Neural progenitor cell (in vitro differentiated cells): ENCODE results near the gene GALNS. TPM values are rescaled to one million over a fixed set of nuclear protein-coding genes. Genes with fewer than 3 reads are reported as not detected.

Source experiments
- DNase-seq: peaks from one replicate; pipeline ENCODE4 v3.0.0-alpha.2; 2016; ENCODE audit warnings: low spot score
- H2AFZ ChIP-seq: fragments of 200-600 bp; sonication (generic); replicated peaks from 2 replicates; pipeline ENCODE4 v1.6.1; 2016; ENCODE audit warnings: antibody characterized with exemption
- H3F3A ChIP-seq: fragments of 200-600 bp; sonication (generic); 2 replicates; pipeline ENCODE4 v1.6.1; 2016; ENCODE audit warnings: antibody characterized with exemption, low read depth
- H3K27ac ChIP-seq: fragments of 200-600 bp; sonication (generic); 2 replicates; pipeline ENCODE4 v1.5.1; 2016; ENCODE audit warnings: mild to moderate bottlenecking
- H3K27me3 ChIP-seq: fragments of 200-600 bp; sonication (generic); 2 replicates; pipeline ENCODE4 v1.6.1; 2016; ENCODE audit warnings: mild to moderate bottlenecking, moderate library complexity
- H3K36me3 ChIP-seq: fragments of 200-600 bp; sonication (generic); 2 replicates; pipeline ENCODE4 v1.5.1; 2016
- H3K4me1 ChIP-seq: fragments of 200-600 bp; sonication (generic); 2 replicates; pipeline ENCODE4 v1.6.1; 2016; ENCODE audit warnings: mixed run types
- H3K4me2 ChIP-seq: fragments of 200-600 bp; sonication (generic); 2 replicates; pipeline ENCODE4 v1.6.1; 2016
- H3K4me3 ChIP-seq: fragments of 200-600 bp; sonication (generic); 2 replicates; pipeline ENCODE4 v1.5.1; 2016
- H3K79me2 ChIP-seq: fragments of 200-600 bp; sonication (generic); 2 replicates; pipeline ENCODE4 v1.6.1; 2016; ENCODE audit warnings: low read depth
- H3K9ac ChIP-seq: fragments of 200-600 bp; sonication (generic); 2 replicates; pipeline ENCODE4 v1.6.1; 2016
- H3K9me3 ChIP-seq: fragments of 200-600 bp; sonication (generic); 2 replicates; pipeline ENCODE4 v1.5.1; 2016; ENCODE audit warnings: low read depth
- H4K20me1 ChIP-seq: fragments of 200-600 bp; sonication (generic); 2 replicates; pipeline ENCODE4 v1.6.1; 2016; ENCODE audit warnings: low read depth
- H3K27ac Mint-ChIP-seq: 3 replicates; pipeline ENCODE4 v1.8.0; 2021; ENCODE audit warnings: mixed read lengths
- H3K27me3 Mint-ChIP-seq: 2 replicates; pipeline ENCODE4 v1.8.0; 2022; ENCODE audit warnings: low read depth, mild to moderate bottlenecking, inconsistent platforms, moderate library complexity, mixed read lengths; ENCODE audit not compliant: insufficient read depth
- H3K36me3 Mint-ChIP-seq: 3 replicates; pipeline ENCODE4 v1.8.0; 2021; ENCODE audit warnings: mixed read lengths
- H3K4me1 Mint-ChIP-seq: 3 replicates; pipeline ENCODE4 v1.8.0; 2021; ENCODE audit warnings: mixed read lengths
- H3K4me3 Mint-ChIP-seq: 3 replicates; pipeline ENCODE4 v1.8.0; 2021; ENCODE audit warnings: mild to moderate bottlenecking, moderate library complexity, mixed read lengths
- H3K9me3 Mint-ChIP-seq: 3 replicates; pipeline ENCODE4 v1.8.0; 2020; ENCODE audit warnings: mixed read lengths
- CTCF ChIP-seq: fragments of 200-600 bp; sonication (generic); IDR thresholded peaks from 2 replicates; pipeline ENCODE4 v1.5.1; 2017; ENCODE audit warnings: antibody characterized with exemption, mild to moderate bottlenecking
- EZH2 ChIP-seq: fragments of 200-600 bp; sonication (generic); IDR thresholded peaks from 2 replicates; pipeline ENCODE4 v1.6.1; 2017; ENCODE audit warnings: antibody characterized with exemption, mild to moderate bottlenecking, moderate library complexity
- EZH2phosphoT487 ChIP-seq: fragments of 200-600 bp; sonication (generic); IDR thresholded peaks from 2 replicates; pipeline ENCODE4 v1.6.1; 2017; ENCODE audit warnings: antibody characterized with exemption
- total RNA-seq: library from RNA; depleted of rRNA; stranded (reverse); fragments of >200 nt; gene quantifications from 2 replicates; pipeline ENCODE4 v1.2.3, GENCODE V29; 2015; ENCODE audit warnings: low replicate concordance

GALNS gene
- total RNA-seq, 1 donor from 2014 or later, result 5.0 TPM

- Histone ChIP-seq H3K4me1 (peaks cover 8% of the 10 kb centered on the region), H3K27me3 (no peaks in the 10 kb centered on the region), H2AFZ (no peak overlapping the region), H3K4me2 (no peak overlapping the region), H4K20me1 (peaks cover 7% of the 10 kb centered on the region), H3K36me3 (no peaks in the 10 kb centered on the region), H3K79me2 (peaks cover 16% of the 10 kb centered on the region), H3K9me3 (no peaks in the 10 kb centered on the region), H3K9ac (no peak overlapping the region), H3F3A (peaks cover 15% of the 10 kb centered on the region), H3K4me3 (no peak overlapping the region), H3K27ac (no peak overlapping the region)
- no peaks in the 10 kb centered on the region for H3K36me3 Mint-ChIP-seq
- DNase-seq, result no peak
- TF ChIP-seq EZH2phosphoT487 (no peak), EZH2 (no peak), CTCF (no peak)
- no peaks in the 10 kb centered on the region for H3K9me3 Mint-ChIP-seq
- peaks cover 6% of the 10 kb centered on the region for H3K27me3 Mint-ChIP-seq
- no peak overlapping the region for H3K27ac Mint-ChIP-seq
- H3K4me1 Mint-ChIP-seq, result no peaks in the 10 kb centered on the region
- no peak overlapping the region for H3K4me3 Mint-ChIP-seq
These were observed 57.0 kb downstream of the GALNS start for GRCh38 chr16:88799569-88800276.

GRCh38 chr16:88798772-88799455, 57.8 kb downstream of the GALNS start:
- TF ChIP-seq CTCF, result no peak
- no peak for TF ChIP-seq EZH2
- no peak for TF ChIP-seq EZH2phosphoT487
- Mint-ChIP-seq H3K27me3 (peaks cover 6% of the 10 kb centered on the region), H3K36me3 (no peaks in the 10 kb centered on the region), H3K27ac (no peak overlapping the region), H3K4me1 (no peaks in the 10 kb centered on the region), H3K9me3 (no peaks in the 10 kb centered on the region), H3K4me3 (no peak overlapping the region)
- Histone ChIP-seq H3K27ac (no peak overlapping the region), H3K4me2 (no peak overlapping the region), H3K9ac (no peak overlapping the region), H3K27me3 (no peaks in the 10 kb centered on the region), H4K20me1 (no peaks in the 10 kb centered on the region), H3K4me1 (peaks cover 3% of the 10 kb centered on the region), H3K4me3 (no peak overlapping the region), H2AFZ (no peak overlapping the region), H3F3A (peaks cover 14% of the 10 kb centered on the region), H3K36me3 (no peaks in the 10 kb centered on the region), H3K9me3 (no peaks in the 10 kb centered on the region), H3K79me2 (peaks cover 8% of the 10 kb centered on the region)
- no peak for DNase-seq

- no peaks in the 10 kb centered on the region for H3K36me3 Mint-ChIP-seq
These were observed 58.7 kb downstream of the GALNS start for GRCh38 chr16:88798073-88798472.

More at GRCh38 chr16:88798073-88798472, 58.7 kb downstream of the GALNS start:
- Histone ChIP-seq H3F3A (peaks cover 11% of the 10 kb centered on the region), H3K27ac (no peak overlapping the region), H3K79me2 (peaks cover 3% of the 10 kb centered on the region), H4K20me1 (no peaks in the 10 kb centered on the region), H3K36me3 (no peaks in the 10 kb centered on the region), H3K4me3 (no peak overlapping the region), H2AFZ (no peak overlapping the region), H3K9me3 (no peaks in the 10 kb centered on the region), H3K4me2 (no peak overlapping the region), H3K9ac (no peak overlapping the region), H3K27me3 (no peaks in the 10 kb centered on the region), H3K4me1 (peaks cover 6% of the 10 kb centered on the region)
- no peak for DNase-seq
- Mint-ChIP-seq H3K4me1 (no peaks in the 10 kb centered on the region), H3K9me3 (no peaks in the 10 kb centered on the region), H3K27ac (no peak overlapping the region), H3K4me3 (no peak overlapping the region), H3K27me3 (peaks cover 6% of the 10 kb centered on the region)
- TF ChIP-seq CTCF, result no peak
- no peak for TF ChIP-seq EZH2phosphoT487
- no peak for TF ChIP-seq EZH2
